Measurements from ENCODE around the gene TP53I11. TPM values are rescaled to one million over a fixed set of nuclear protein-coding genes. Genes with fewer than 3 reads are reported as not detected.

Gene TP53I11
- total and polyA plus RNA-seq, 2 experiments from 2014 or later: 23.5 to 43.9 TPM

DNA sequence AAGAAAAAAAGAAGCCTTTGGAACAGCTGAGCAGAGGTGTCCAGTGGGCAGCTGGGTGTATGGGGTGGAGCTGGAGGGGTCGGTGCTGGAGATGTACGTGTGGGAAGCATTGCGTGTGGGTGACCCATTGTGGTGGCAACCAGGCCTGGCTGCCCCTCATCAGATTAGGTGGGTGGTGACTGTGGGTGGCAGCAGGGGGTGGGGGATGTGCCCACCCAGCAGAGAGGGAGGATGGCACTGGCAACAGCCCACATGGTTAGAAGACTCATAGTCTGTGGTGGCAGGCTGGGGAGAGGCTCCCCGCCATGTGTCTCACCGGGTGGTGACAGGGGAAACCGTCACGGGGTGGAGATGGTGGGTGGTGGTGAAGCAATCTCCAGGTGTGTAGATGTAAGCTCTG lies 27.6 kb downstream of the TP53I11 start:
- ATAC-seq: no peak
- Mint-ChIP-seq H3K27ac (no peak overlapping the region), H3K9me3 (no peaks in the 10 kb centered on the region), H3K36me3 (ENCODE audit: low read depth) (no peaks in the 10 kb centered on the region), H3K4me3 (no peak overlapping the region), H3K4me1 (peaks cover 10% of the 10 kb centered on the region; the same call in 1 of the 3 replicates), H3K27me3 (ENCODE audit: insufficient read depth, low read depth, poor library complexity) (peaks cover 13% of the 10 kb centered on the region)
- H2AFZ ChIP-seq: no peak overlapping the region
- H4K20me1 ChIP-seq (replicated peaks; ENCODE audit: insufficient read depth): no peaks in the 10 kb centered on the region
- no peak overlapping the region for H3K4me2 ChIP-seq
- H3K79me2 ChIP-seq (replicated peaks; ENCODE audit: insufficient read depth): no peaks in the 10 kb centered on the region
- no peaks in the 10 kb centered on the region for H3F3A ChIP-seq (replicated peaks; ENCODE audit: low read depth)
- no peaks in the 10 kb centered on the region for H3K36me3 ChIP-seq (ENCODE audit: insufficient read depth)
- no peak overlapping the region for H3K27ac ChIP-seq (ENCODE audit: low read depth)
- H3K27me3 ChIP-seq (ENCODE audit: insufficient read depth): no peaks in the 10 kb centered on the region
- H3K4me3 ChIP-seq: no peak overlapping the region
- no peaks in the 10 kb centered on the region for H3K9me2 ChIP-seq (ENCODE audit: insufficient read depth)
- TF ChIP-seq, protein P1, sequence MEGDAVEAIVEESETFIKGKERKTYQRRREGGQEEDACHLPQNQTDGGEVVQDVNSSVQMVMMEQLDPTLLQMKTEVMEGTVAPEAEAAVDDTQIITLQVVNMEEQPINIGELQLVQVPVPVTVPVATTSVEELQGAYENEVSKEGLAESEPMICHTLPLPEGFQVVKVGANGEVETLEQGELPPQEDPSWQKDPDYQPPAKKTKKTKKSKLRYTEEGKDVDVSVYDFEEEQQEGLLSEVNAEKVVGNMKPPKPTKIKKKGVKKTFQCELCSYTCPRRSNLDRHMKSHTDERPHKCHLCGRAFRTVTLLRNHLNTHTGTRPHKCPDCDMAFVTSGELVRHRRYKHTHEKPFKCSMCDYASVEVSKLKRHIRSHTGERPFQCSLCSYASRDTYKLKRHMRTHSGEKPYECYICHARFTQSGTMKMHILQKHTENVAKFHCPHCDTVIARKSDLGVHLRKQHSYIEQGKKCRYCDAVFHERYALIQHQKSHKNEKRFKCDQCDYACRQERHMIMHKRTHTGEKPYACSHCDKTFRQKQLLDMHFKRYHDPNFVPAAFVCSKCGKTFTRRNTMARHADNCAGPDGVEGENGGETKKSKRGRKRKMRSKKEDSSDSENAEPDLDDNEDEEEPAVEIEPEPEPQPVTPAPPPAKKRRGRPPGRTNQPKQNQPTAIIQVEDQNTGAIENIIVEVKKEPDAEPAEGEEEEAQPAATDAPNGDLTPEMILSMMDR (conservative IDR thresholded peaks at IDR 0.05; ENCODE audit: low read depth in 2 of 2): no peak
- TF ChIP-seq EZH2 (IDR thresholded peaks at IDR 0.05; ENCODE audit: low read depth, unreplicated experiment) (no peak), ZNF114 (CRISPR knock-in tag; IDR thresholded peaks at IDR 0.05) (no peak), ZNF331 (CRISPR knock-in tag; IDR thresholded peaks at IDR 0.05; ENCODE audit: low read depth) (no peak), EZH2phosphoT487 (IDR thresholded peaks at IDR 0.05; ENCODE audit: unreplicated experiment) (no peak)
- peaks cover 2% of the 10 kb centered on the region; the same call in 1 of the 2 replicates for H3K4me1 ChIP-seq (ENCODE audit: insufficient read depth)
- no peak for DNase-seq (ENCODE audit: low spot score)

DNA sequence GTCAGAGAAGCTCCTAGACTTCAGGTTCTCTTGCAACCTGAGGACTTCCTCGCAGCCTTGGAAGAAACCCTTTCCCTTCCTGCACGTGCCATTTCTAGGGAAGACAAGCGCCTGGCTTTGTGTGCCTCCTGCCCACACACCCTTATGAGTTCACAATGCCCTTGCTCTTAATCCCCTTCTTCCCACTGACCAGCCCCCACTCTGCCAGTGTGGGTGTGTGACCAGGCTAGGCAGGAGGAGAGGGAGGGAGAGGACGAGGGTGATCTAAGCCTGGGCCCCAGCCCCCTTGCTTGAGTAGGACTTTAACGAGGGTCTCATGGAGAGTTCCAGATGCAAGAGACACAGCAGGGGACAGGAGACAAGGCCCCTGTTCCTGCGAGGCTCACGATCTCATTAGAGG lies 30.2 kb downstream of the TP53I11 start:
- no peaks in the 10 kb centered on the region for H3K4me1 Mint-ChIP-seq
- Histone ChIP-seq H3K79me2 (replicated peaks; ENCODE audit: insufficient read depth) (no peaks in the 10 kb centered on the region), H3K27ac (ENCODE audit: low read depth) (no peak overlapping the region), H3K4me3 (no peak overlapping the region), H3F3A (replicated peaks; ENCODE audit: low read depth) (no peaks in the 10 kb centered on the region), H3K4me1 (ENCODE audit: insufficient read depth) (no peaks in the 10 kb centered on the region), H3K9me2 (ENCODE audit: insufficient read depth) (no peaks in the 10 kb centered on the region), H2AFZ (no peak overlapping the region), H3K4me2 (no peak overlapping the region), H4K20me1 (replicated peaks; ENCODE audit: insufficient read depth) (no peaks in the 10 kb centered on the region), H3K27me3 (ENCODE audit: insufficient read depth) (no peaks in the 10 kb centered on the region), H3K36me3 (ENCODE audit: insufficient read depth) (no peaks in the 10 kb centered on the region)
- ATAC-seq: no peak
- H3K36me3 Mint-ChIP-seq (ENCODE audit: low read depth): no peaks in the 10 kb centered on the region
- no peak overlapping the region for H3K27ac Mint-ChIP-seq
- no peak overlapping the region for H3K4me3 Mint-ChIP-seq
- H3K27me3 Mint-ChIP-seq (ENCODE audit: insufficient read depth, low read depth, poor library complexity): peaks cover 12% of the 10 kb centered on the region
- H3K9me3 Mint-ChIP-seq: no peaks in the 10 kb centered on the region
- DNase-seq (ENCODE audit: low spot score): no peak
- TF ChIP-seq NANOG (IDR thresholded peaks at IDR 0.05; ENCODE audit: borderline replicate concordance) (no peak), EZH2 (IDR thresholded peaks at IDR 0.05; ENCODE audit: low read depth, unreplicated experiment) (no peak), ZNF331 (CRISPR knock-in tag; IDR thresholded peaks at IDR 0.05; ENCODE audit: low read depth) (no peak), POLR2AphosphoS5 (IDR thresholded peaks at IDR 0.05; ENCODE audit: low read depth) (no peak)
- TF ChIP-seq, protein P2, sequence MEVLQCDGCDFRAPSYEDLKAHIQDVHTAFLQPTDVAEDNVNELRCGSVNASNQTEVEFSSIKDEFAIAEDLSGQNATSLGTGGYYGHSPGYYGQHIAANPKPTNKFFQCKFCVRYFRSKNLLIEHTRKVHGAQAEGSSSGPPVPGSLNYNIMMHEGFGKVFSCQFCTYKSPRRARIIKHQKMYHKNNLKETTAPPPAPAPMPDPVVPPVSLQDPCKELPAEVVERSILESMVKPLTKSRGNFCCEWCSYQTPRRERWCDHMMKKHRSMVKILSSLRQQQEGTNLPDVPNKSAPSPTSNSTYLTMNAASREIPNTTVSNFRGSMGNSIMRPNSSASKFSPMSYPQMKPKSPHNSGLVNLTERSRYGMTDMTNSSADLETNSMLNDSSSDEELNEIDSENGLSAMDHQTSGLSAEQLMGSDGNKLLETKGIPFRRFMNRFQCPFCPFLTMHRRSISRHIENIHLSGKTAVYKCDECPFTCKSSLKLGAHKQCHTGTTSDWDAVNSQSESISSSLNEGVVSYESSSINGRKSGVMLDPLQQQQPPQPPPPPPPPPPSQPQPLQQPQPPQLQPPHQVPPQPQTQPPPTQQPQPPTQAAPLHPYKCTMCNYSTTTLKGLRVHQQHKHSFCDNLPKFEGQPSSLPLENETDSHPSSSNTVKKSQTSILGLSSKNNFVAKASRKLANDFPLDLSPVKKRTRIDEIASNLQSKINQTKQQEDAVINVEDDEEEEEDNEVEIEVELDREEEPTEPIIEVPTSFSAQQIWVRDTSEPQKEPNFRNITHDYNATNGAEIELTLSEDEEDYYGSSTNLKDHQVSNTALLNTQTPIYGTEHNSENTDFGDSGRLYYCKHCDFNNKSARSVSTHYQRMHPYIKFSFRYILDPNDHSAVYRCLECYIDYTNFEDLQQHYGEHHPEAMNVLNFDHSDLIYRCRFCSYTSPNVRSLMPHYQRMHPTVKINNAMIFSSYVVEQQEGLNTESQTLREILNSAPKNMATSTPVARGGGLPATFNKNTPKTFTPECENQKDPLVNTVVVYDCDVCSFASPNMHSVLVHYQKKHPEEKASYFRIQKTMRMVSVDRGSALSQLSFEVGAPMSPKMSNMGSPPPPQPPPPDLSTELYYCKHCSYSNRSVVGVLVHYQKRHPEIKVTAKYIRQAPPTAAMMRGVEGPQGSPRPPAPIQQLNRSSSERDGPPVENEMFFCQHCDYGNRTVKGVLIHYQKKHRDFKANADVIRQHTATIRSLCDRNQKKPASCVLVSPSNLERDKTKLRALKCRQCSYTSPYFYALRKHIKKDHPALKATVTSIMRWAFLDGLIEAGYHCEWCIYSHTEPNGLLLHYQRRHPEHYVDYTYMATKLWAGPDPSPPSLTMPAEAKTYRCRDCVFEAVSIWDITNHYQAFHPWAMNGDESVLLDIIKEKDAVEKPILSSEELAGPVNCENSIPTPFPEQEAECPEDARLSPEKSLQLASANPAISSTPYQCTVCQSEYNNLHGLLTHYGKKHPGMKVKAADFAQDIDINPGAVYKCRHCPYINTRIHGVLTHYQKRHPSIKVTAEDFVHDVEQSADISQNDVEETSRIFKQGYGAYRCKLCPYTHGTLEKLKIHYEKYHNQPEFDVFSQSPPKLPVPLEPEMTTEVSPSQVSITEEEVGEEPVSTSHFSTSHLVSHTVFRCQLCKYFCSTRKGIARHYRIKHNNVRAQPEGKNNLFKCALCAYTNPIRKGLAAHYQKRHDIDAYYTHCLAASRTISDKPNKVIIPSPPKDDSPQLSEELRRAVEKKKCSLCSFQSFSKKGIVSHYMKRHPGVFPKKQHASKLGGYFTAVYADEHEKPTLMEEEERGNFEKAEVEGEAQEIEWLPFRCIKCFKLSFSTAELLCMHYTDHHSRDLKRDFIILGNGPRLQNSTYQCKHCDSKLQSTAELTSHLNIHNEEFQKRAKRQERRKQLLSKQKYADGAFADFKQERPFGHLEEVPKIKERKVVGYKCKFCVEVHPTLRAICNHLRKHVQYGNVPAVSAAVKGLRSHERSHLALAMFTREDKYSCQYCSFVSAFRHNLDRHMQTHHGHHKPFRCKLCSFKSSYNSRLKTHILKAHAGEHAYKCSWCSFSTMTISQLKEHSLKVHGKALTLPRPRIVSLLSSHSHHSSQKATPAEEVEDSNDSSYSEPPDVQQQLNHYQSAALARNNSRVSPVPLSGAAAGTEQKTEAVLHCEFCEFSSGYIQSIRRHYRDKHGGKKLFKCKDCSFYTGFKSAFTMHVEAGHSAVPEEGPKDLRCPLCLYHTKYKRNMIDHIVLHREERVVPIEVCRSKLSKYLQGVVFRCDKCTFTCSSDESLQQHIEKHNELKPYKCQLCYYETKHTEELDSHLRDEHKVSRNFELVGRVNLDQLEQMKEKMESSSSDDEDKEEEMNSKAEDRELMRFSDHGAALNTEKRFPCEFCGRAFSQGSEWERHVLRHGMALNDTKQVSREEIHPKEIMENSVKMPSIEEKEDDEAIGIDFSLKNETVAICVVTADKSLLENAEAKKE (CRISPR knock-in tag; IDR thresholded peaks at IDR 0.05): no peak
- TF ChIP-seq, protein P3, sequence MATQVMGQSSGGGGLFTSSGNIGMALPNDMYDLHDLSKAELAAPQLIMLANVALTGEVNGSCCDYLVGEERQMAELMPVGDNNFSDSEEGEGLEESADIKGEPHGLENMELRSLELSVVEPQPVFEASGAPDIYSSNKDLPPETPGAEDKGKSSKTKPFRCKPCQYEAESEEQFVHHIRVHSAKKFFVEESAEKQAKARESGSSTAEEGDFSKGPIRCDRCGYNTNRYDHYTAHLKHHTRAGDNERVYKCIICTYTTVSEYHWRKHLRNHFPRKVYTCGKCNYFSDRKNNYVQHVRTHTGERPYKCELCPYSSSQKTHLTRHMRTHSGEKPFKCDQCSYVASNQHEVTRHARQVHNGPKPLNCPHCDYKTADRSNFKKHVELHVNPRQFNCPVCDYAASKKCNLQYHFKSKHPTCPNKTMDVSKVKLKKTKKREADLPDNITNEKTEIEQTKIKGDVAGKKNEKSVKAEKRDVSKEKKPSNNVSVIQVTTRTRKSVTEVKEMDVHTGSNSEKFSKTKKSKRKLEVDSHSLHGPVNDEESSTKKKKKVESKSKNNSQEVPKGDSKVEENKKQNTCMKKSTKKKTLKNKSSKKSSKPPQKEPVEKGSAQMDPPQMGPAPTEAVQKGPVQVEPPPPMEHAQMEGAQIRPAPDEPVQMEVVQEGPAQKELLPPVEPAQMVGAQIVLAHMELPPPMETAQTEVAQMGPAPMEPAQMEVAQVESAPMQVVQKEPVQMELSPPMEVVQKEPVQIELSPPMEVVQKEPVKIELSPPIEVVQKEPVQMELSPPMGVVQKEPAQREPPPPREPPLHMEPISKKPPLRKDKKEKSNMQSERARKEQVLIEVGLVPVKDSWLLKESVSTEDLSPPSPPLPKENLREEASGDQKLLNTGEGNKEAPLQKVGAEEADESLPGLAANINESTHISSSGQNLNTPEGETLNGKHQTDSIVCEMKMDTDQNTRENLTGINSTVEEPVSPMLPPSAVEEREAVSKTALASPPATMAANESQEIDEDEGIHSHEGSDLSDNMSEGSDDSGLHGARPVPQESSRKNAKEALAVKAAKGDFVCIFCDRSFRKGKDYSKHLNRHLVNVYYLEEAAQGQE (IDR thresholded peaks at IDR 0.05; ENCODE audit: unreplicated experiment): no peak

All from GM23338 (cell line).